H9 (cell line): ENCODE measurements around the gene GRID1. TPM values are rescaled to one million over a fixed set of nuclear protein-coding genes. Genes with fewer than 3 reads are reported as not detected.

Source experiments
- DNase-seq: peaks from one replicate; pipeline ENCODE4 v3.0.0-alpha.2; 2017
- H2AFZ ChIP-seq: one replicate; pipeline ENCODE4 v1.6.1; 2013; ENCODE audit warnings: mild to moderate bottlenecking, low read length, control low read depth, moderate library complexity
- H2AK5ac ChIP-seq: 2 replicates; pipeline ENCODE4 v1.6.1; 2013; ENCODE audit warnings: low read length, control low read depth, mixed read lengths; ENCODE audit not compliant: insufficient read length
- H2BK120ac ChIP-seq: one replicate; pipeline ENCODE4 v1.6.1; 2013; ENCODE audit warnings: low read depth, mild to moderate bottlenecking, low read length, control low read depth, inconsistent platforms; ENCODE audit not compliant: poor library complexity, severe bottlenecking
- H2BK12ac ChIP-seq: 2 replicates; pipeline ENCODE4 v1.6.1; 2013; ENCODE audit warnings: low read length, control low read depth, mixed read lengths, low read depth; ENCODE audit not compliant: insufficient read length
- H2BK15ac ChIP-seq: 2 replicates; pipeline ENCODE4 v1.6.1; 2013; ENCODE audit warnings: low read depth, low read length, control low read depth
- H2BK20ac ChIP-seq: one replicate; pipeline ENCODE4 v1.6.1; 2013; ENCODE audit warnings: low read depth, mild to moderate bottlenecking, low read length, control low read depth, inconsistent platforms; ENCODE audit not compliant: poor library complexity, severe bottlenecking
- H2BK5ac ChIP-seq: 2 replicates; pipeline ENCODE4 v1.6.1; 2013; ENCODE audit warnings: low read length, control low read depth, mixed read lengths; ENCODE audit not compliant: insufficient read length
- H3K14ac ChIP-seq: 2 replicates; pipeline ENCODE4 v1.6.1; 2013; ENCODE audit warnings: low read length, control low read depth; ENCODE audit not compliant: insufficient read depth
- H3K18ac ChIP-seq: 2 replicates; pipeline ENCODE4 v1.6.1; 2013; ENCODE audit warnings: low read depth, mild to moderate bottlenecking, mixed read lengths, low read length, control low read depth; ENCODE audit not compliant: insufficient read length
- H3K23ac ChIP-seq: 2 replicates; pipeline ENCODE4 v1.6.1; 2013; ENCODE audit warnings: low read length, control low read depth, mixed read lengths, low read depth; ENCODE audit not compliant: insufficient read length
- H3K23me2 ChIP-seq: 2 replicates; pipeline ENCODE4 v1.6.1; 2013; ENCODE audit warnings: low read depth, mild to moderate bottlenecking, mixed read lengths, low read length, control low read depth; ENCODE audit not compliant: insufficient read length, poor library complexity, severe bottlenecking
- H3K27ac ChIP-seq: 2 replicates; pipeline ENCODE4 v1.5.1; 2013; ENCODE audit warnings: low read length, control low read depth, mixed read lengths, low read depth; ENCODE audit not compliant: insufficient read length
- H3K27me3 ChIP-seq: 2 replicates; pipeline ENCODE4 v1.6.1; 2013; ENCODE audit warnings: low read length, control low read depth, inconsistent platforms; ENCODE audit not compliant: insufficient read depth
- H3K4ac ChIP-seq: 2 replicates; pipeline ENCODE4 v1.6.1; 2013; ENCODE audit warnings: low read depth, mild to moderate bottlenecking, control low read depth, inconsistent platforms, low read length, moderate library complexity
- H3K4me1 ChIP-seq: 2 replicates; pipeline ENCODE4 v1.6.1; 2013; ENCODE audit warnings: low read length, control low read depth, inconsistent platforms; ENCODE audit not compliant: insufficient read depth
- H3K4me2 ChIP-seq: 2 replicates; pipeline ENCODE4 v1.6.1; 2013; ENCODE audit warnings: low read length, control low read depth, mixed read lengths; ENCODE audit not compliant: insufficient read length, insufficient read depth
- H3K56ac ChIP-seq: 2 replicates; pipeline ENCODE4 v1.6.1; 2013; ENCODE audit warnings: low read depth, mild to moderate bottlenecking, mixed read lengths, low read length, control low read depth; ENCODE audit not compliant: insufficient read length
- H3K79me1 ChIP-seq: 2 replicates; pipeline ENCODE4 v1.6.1; 2013; ENCODE audit warnings: low read depth, mild to moderate bottlenecking, moderate library complexity, low read length, control low read depth, inconsistent platforms; ENCODE audit not compliant: insufficient read depth, poor library complexity, severe bottlenecking
- H3K79me2 ChIP-seq: 2 replicates; pipeline ENCODE4 v1.6.1; 2013; ENCODE audit warnings: low read length, control low read depth, inconsistent platforms; ENCODE audit not compliant: insufficient read depth
- H3K9ac ChIP-seq: 2 replicates; pipeline ENCODE4 v1.6.1; 2013; ENCODE audit warnings: low read length, control low read depth, mixed read lengths; ENCODE audit not compliant: insufficient read length; ENCODE audit errors: extremely low read depth
- H3K9me3 ChIP-seq: one replicate; pipeline ENCODE4 v1.6.1; 2013; ENCODE audit warnings: low read depth, low read length, inconsistent platforms; ENCODE audit not compliant: control insufficient read depth
- H3T11ph ChIP-seq: one replicate; pipeline ENCODE4 v1.6.1; 2013; ENCODE audit warnings: mild to moderate bottlenecking, low read length, control low read depth, inconsistent platforms
- H4K20me1 ChIP-seq: one replicate; pipeline ENCODE4 v1.6.1; 2013; ENCODE audit not compliant: control insufficient read depth, insufficient read length, insufficient read depth
- H4K5ac ChIP-seq: 2 replicates; pipeline ENCODE4 v1.6.1; 2013; ENCODE audit warnings: low read depth, mild to moderate bottlenecking, mixed read lengths, low read length, control low read depth; ENCODE audit not compliant: insufficient read length
- H4K8ac ChIP-seq: replicated peaks from 2 replicates; pipeline ENCODE4 v1.6.1; 2013; ENCODE audit warnings: low read length, control low read depth, mixed read lengths, low read depth; ENCODE audit not compliant: insufficient read length
- H4K91ac ChIP-seq: 2 replicates; pipeline ENCODE4 v1.6.1; 2013; ENCODE audit warnings: low read depth, mild to moderate bottlenecking, moderate library complexity, mixed read lengths, low read length, control low read depth; ENCODE audit not compliant: insufficient read length
- H3K27ac Mint-ChIP-seq, 3 experiments: 2 replicates in 2 of 3; 3 replicates in 1 of 3; pipeline ENCODE4 v1.8.0; 2020 to 2021; ENCODE audit warnings: mixed read lengths in 3 of 3, mild to moderate bottlenecking in 1 of 3, moderate library complexity in 1 of 3
- H3K27me3 Mint-ChIP-seq: 2 replicates; pipeline ENCODE4 v1.8.0; 2021; ENCODE audit warnings: low read depth, mild to moderate bottlenecking, moderate library complexity, mixed read lengths
- H3K36me3 Mint-ChIP-seq, 3 experiments: 2 replicates in 2 of 3; 3 replicates in 1 of 3; pipeline ENCODE4 v1.8.0; 2020 to 2021; ENCODE audit warnings: low read depth in 3 of 3, mixed read lengths in 3 of 3; ENCODE audit not compliant: insufficient read depth in 1 of 3
- H3K4me1 Mint-ChIP-seq, 2 experiments: 2 replicates each; pipeline ENCODE4 v1.8.0; 2020; ENCODE audit warnings: mixed read lengths in 2 of 2
- H3K4me3 Mint-ChIP-seq, 2 experiments: 2 replicates in 1 of 2; 3 replicates in 1 of 2; pipeline ENCODE4 v1.8.0; 2020 to 2021; ENCODE audit warnings: mild to moderate bottlenecking in 2 of 2, mixed read lengths in 2 of 2, moderate library complexity in 1 of 2
- H3K9me3 Mint-ChIP-seq, 2 experiments: 2 replicates in 1 of 2; 3 replicates in 1 of 2; pipeline ENCODE4 v1.8.0; 2020; ENCODE audit warnings: mild to moderate bottlenecking in 2 of 2, mixed read lengths in 2 of 2, moderate library complexity in 1 of 2
- WGBS: extraction: QIAGEN DNeasy Blood & Tissue Kit; methylation state at CpG from one replicate; pipeline ENCODE4 v1.1.7; 2013; ENCODE audit warnings: missing lambda C conversion rate, low lambda C conversion rate, mixed read lengths; ENCODE audit not compliant: insufficient read length; ENCODE audit errors: extremely low coverage; 5-methylcytosine and 5-hydroxymethylcytosine counted together
- total RNA-seq: library from RNA; stranded (reverse); gene quantifications from 2 replicates; pipeline ENCODE4 v1.2.1, GENCODE V29; 2021
- TF ChIP-seq, protein P1 (sequence below): fragments of 200-600 bp; sonication (generic); conservative IDR thresholded peaks from 3 replicates; pipeline ENCODE4 v1.8.0; 2021; ENCODE audit warnings: antibody characterized with exemption, mild to moderate bottlenecking

The GRID1 gene
- total RNA-seq, 1 experiment from 2014 or later = 0.35 TPM

DNA sequence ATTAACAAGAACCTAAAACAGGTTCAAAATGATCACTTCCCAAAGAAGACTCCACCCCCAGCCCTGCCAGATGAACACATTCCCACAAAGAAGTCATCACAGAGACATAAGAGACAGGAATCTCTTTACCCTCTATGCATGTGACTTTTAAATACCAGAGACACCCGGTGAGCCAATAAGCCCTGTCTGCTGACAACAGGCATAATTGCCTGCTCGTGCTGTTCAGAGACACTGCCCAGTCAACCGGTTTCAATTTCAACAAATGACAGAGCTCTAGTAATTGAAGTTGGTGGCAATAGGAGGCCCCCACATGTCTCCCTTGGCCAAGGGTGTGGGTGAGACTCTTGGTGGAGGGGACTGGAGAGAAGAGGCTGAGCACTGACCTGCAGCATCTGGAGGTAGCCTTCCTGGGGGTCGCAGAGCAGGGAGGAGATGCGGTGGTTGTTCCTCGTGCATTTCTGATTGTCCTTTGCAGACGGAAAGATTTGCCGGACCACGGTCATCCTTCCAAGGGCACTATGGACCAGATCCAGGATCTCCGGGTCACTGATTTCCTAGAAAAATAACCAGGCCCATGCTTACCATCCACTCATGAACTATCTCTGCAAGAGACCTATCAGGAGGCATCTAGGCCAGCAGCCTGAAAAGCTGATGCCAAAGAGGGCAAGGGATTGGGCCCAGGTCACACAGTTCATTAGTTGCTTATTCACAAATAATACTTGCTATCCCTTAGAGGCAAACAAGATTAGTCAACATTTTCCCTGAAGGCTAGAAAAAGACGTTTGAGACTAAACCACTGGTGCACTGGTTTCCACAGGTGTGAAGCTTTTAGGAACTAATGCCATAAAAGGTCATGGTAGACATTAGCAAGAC is 497.7 kb downstream of the GRID1 start:
- H3K79me1 ChIP-seq = no peaks in the 10 kb centered on the region
- no peak overlapping the region for H2AFZ ChIP-seq
- H3K27me3 ChIP-seq = no peaks in the 10 kb centered on the region; the same call in 1 of the 2 replicates
- H3K56ac ChIP-seq = no peak overlapping the region
- WGBS = no CpG with 5 or more reads among the region's 11 CpGs
- no peak overlapping the region for H2BK12ac ChIP-seq
- no peak overlapping the region; a peak in 1 of 7 replicates for H3K27ac Mint-ChIP-seq
- no peak overlapping the region for H2AK5ac ChIP-seq
- H3K23ac ChIP-seq = no peak overlapping the region
- H3T11ph ChIP-seq = no peak overlapping the region
- no peak overlapping the region for H3K18ac ChIP-seq
- no peak overlapping the region for H4K8ac ChIP-seq
- H3K36me3 Mint-ChIP-seq = no peaks in the 10 kb centered on the region
- H3K9me3 Mint-ChIP-seq = no peaks in the 10 kb centered on the region
- no peak overlapping the region for H3K27ac ChIP-seq
- H3K14ac ChIP-seq = no peak overlapping the region
- H3K9me3 ChIP-seq = no peaks in the 10 kb centered on the region
- no peak overlapping the region for H3K9ac ChIP-seq
- H4K91ac ChIP-seq = no peak overlapping the region
- H2BK15ac ChIP-seq = no peak overlapping the region
- no peak overlapping the region for H2BK120ac ChIP-seq
- H3K4me3 Mint-ChIP-seq = no peak overlapping the region
- no peak overlapping the region for H4K5ac ChIP-seq
- TF ChIP-seq, protein P1, sequence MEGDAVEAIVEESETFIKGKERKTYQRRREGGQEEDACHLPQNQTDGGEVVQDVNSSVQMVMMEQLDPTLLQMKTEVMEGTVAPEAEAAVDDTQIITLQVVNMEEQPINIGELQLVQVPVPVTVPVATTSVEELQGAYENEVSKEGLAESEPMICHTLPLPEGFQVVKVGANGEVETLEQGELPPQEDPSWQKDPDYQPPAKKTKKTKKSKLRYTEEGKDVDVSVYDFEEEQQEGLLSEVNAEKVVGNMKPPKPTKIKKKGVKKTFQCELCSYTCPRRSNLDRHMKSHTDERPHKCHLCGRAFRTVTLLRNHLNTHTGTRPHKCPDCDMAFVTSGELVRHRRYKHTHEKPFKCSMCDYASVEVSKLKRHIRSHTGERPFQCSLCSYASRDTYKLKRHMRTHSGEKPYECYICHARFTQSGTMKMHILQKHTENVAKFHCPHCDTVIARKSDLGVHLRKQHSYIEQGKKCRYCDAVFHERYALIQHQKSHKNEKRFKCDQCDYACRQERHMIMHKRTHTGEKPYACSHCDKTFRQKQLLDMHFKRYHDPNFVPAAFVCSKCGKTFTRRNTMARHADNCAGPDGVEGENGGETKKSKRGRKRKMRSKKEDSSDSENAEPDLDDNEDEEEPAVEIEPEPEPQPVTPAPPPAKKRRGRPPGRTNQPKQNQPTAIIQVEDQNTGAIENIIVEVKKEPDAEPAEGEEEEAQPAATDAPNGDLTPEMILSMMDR = no peak
- peaks cover 10 to 12% of the 10 kb centered on the region in 2 experiments for H3K4me1 Mint-ChIP-seq
- H3K23me2 ChIP-seq = no peaks in the 10 kb centered on the region
- H3K4me2 ChIP-seq = no peak overlapping the region
- no peak overlapping the region for H2BK5ac ChIP-seq
- H4K20me1 ChIP-seq = no peaks in the 10 kb centered on the region
- no peaks in the 10 kb centered on the region for H3K79me2 ChIP-seq
- H3K27me3 Mint-ChIP-seq = peaks cover 3% of the 10 kb centered on the region; the same call in 1 of the 2 replicates
- no peak overlapping the region for H2BK20ac ChIP-seq
- no peak for DNase-seq
- no peak overlapping the region for H3K4ac ChIP-seq
- no peaks in the 10 kb centered on the region for H3K4me1 ChIP-seq
